SKM-1 (cell line): Measurements from ENCODE around the gene VWA1.
"Not testable (repeated sequence)": the region's sequence is repeated elsewhere in the genome, so short reads cannot be mapped to it uniquely, and the experiment has no call there.

Experiments
- DNase-seq: peaks from one replicate; lab custom pipeline; 2025; ENCODE audit not compliant: unreplicated experiment; lab: John Stamatoyannopoulos, UW

The VWA1 gene

DNA sequence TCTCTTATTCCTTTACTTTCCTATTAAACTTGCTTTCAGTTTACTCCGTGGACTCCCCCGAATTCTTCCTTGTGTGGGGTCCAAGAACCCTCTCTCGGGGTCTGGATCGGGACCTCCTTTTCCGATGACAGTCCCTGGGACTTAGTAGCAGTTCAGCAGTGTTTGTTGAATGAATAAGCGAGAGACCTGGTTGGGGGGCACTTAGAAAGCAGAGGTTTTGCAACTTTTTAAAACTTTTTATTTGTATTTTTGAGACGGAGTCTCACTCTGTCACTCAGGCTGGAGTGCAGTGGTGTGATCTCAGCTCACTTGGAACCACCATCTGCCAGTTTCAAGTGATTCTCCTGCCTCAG lies 12.3 kb upstream of the VWA1 start:
- DNase-seq = no peak

DNA sequence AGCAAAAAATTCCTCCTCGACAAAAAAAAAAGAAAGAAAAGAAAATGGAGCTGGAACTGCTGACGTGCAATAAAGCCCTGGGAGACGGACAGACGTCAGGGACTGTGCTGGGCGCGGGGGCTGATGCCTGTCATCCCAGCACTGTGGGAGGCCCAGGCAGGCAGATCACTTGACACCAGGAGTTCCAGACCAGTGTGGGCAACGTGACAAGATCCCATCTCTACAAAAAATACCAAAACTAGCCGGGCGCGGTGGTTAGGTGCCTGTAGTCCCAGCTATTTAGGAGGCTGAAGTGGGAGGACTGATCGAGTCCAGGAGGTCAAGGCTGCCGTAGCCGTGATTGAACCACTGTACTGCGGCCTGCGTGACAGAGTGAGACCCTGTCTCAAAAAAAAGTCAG lies 10.8 kb upstream of the VWA1 start:
- DNase-seq = no peak

GRCh38 chr1:1425426-1425752 lies 10.1 kb upstream of the VWA1 start:
- DNase-seq = no peak

- DNase-seq = no peak
Observed at GRCh38 chr1:1425753-1426495, 9.6 kb upstream of the VWA1 start.

GRCh38 chr1:1426496-1427105 lies 8.9 kb upstream of the VWA1 start:
- DNase-seq = no peak

- no peak for DNase-seq
Observed at GRCh38 chr1:1427106-1427819, 8.2 kb upstream of the VWA1 start.

- no peak for DNase-seq
Observed at GRCh38 chr1:1427820-1428148, 7.7 kb upstream of the VWA1 start.

GRCh38 chr1:1428174-1428573 lies 7.3 kb upstream of the VWA1 start:
- DNase-seq = no peak

DNA sequence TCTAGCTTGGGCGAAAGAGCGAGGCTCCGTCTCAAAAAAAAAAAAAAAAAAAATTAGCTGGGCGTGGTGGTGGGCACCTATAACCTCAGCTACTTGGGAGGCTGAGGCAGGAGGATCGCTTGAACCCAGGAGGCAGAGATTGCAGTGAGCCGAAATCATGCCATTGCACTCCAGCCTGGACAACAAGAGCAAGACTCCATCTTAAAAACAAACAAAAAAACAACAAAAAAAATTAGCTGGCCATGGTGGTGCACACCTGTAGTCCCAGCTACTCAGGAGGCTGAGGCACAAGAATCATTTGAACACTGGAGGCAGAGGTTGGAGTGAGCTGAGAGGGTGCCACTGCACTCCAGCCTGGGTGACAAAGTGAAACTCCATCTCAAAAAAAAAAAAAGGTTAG lies 6.5 kb upstream of the VWA1 start:
- not testable (repeated sequence) for DNase-seq

DNA sequence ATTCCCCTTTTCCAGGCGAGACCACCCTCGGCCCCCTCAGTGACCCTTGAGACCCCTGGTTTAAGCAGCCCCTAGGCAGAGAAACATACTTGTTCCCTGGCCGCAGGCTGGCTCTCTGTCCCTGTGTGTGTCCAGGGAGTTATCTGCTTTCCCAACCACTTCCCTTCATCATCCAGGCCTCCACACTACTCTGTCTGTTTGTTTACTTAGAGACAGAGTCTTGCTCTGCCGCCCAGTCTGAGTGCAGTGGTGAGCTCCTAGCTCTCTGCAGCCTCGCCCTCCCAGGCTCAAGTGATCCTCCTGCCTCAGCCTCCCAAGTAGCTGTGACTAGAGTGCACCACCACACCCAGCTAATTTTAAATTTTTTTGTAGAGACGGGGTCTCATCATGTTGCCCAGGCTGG lies 5.8 kb upstream of the VWA1 start:
- DNase-seq = no peak

DNA sequence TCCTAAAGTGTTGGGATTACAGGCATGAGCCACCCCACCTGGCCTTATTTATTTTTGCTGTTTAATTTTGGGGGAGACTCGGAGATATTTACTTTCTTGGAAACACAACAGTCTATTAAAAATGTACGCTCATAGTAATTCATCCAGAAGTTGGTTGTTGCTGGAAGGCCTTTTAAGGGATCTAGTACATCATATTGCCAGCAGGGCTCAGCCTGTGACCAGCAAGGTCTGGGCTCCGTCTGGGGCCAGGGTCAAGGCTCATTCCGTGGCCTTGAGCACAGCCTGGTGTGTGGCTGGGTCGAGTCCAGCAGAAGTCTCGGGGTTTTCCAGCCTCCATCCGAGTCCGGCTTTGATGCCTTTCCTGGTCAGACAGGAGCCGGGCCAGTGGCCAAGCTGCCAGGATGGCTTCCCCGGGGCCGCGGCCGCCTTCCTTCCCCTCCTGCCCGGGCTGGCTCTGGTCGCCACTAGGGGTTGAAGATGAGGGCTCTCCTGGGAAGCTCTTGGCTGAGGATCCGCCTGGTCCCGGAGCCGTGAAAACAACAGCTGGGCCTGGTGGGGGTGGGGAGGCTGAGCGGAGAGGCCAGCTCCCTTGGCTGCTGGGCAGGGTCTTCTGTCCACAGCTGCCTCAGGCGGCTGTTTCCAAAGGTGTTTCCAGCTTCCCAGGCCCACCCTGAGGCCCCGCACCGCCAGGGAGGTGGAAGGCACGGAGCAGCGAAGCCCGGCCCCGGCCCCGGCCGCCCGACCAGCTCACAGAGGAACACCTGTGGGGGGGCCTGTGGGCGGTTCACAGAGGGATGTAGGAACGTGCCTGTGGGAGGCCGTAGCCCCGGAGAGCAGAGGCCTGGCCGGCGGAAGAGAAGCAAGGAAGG lies 5.1 kb upstream of the VWA1 start:
- DNase-seq = no peak

GRCh38 chr1:1430992-1431844 lies 4.3 kb upstream of the VWA1 start:
- DNase-seq = no peak

DNA sequence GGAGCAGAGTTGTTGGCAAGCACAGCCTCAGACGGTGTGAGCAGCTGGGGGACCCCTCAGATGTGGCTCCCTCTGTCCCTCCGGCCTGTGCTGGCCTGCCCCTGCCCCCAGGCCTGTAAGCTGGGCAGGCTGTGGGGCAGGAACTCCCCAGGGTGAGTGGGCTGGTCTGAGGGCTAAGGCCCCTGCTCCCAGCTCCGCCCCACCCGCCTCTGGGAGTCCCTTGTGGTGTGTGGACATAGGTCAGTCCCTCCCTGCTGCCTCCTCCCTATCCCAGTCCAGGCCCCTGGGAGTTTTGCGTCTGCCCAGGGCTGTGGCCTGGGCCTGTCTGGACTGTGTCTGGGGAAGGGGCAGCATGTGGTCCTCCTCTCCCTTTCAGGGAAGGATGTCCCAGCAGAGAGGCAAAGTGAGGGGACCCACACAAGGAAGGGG lies 3.6 kb upstream of the VWA1 start:
- no peak for DNase-seq

DNA sequence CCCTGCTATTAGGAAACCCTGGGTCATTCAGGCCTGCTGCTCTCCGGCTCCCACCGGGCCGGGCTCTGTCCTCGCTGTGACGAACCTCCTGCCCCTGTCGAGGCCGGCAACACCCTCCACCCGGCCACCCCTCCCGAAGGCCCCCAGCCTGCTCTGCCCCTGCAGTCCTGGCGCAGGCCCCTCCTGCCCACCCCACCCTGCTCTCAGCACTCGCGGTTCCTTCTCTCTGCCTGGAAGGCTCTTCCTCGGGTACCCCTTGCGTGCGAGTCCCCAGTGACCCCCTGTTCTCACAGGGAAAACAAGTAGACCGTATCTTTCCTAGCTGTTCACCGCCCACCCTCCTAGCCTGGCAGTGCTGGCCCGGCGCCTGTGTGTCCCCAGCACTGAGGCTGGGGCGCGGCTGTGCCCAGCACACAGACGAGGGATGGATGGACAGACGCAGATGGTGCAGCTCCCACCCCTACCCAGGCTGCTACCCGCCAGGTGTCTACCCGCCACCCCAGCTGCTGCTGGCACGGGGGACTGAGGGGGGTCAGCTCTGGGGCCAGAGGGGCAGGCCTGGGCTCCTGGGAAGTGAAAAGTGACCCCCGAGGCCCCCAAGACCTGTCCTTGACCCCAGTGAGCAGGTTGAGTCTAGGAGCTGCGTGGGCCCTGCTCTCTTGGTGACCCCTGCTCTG lies 3.1 kb upstream of the VWA1 start:
- DNase-seq = no peak

- no peak for DNase-seq
Observed at GRCh38 chr1:1432951-1433803, 2.3 kb upstream of the VWA1 start.

DNA sequence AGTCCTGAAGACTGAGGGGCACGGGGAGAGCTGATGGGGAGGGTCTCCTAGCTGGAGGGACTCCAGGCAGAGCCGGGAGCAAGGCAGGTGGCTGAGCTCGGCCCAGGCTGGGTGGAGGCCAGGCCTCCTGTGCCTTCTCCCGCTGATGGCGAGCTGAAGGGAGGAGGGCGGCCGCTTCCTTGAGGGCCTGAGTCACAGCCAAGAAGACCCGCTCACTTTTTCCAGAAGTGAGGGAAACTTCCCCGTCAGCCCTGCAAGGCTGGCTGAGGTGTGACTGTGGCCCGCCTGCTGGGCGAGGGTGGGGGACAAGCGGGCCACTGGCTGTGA lies 1.7 kb upstream of the VWA1 start:
- no peak for DNase-seq

- DNase-seq = no peak
Observed at GRCh38 chr1:1434131-1434823, 1.2 kb upstream of the VWA1 start.

DNA sequence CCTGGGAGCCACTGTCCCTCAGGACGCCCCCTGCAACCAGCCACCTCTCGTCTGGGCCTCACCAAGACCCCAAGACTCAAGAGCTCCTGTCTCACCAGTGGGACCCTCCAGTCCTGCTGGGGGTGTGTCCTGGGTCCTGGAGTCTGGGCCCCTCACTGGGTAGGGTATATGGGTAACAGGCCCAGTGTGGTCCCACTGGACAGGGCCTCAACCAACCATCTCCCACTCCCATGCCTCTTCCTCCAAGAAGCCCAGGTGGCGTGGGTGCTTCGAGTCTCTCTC lies 725 bp upstream of the VWA1 start:
- DNase-seq = no peak
